ENCODE measurements around the gene TICAM1.

The TICAM1 gene

DNA sequence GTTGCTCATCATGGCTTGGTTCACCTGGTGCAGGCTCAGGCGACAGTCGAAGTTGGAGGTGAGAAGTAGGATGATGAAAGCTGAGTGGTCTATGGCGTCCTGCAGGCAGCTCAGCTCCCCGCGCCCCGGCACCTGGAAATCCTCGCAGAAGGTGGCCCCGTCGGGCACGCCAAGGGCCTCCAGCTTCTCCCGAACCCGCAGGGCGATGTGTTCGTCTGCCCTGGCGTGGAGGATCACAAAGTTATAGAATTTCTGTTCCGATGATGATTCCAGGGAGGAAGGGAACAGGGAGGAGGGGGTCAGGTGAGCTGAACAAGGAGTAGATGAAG, 14.6 kb downstream of the TICAM1 start:
- CTCF ChIA-PET, result interaction anchor here (1.0 to 3.2 kb wide), 6 partner anchors 12 to 40 kb away, joined by 4 to 15 read pairs (median 6); partner anchors contain the start of gene FEM1A
- POLR2A ChIA-PET, result no interaction called here
- no peak for DNase-seq (ENCODE audit: extremely low spot score)
- TF ChIP-seq CTCF (IDR thresholded peaks at IDR 0.05; ENCODE audit: control extremely low read depth, extremely low read depth, low read depth, missing control alignments), result no peak

DNA sequence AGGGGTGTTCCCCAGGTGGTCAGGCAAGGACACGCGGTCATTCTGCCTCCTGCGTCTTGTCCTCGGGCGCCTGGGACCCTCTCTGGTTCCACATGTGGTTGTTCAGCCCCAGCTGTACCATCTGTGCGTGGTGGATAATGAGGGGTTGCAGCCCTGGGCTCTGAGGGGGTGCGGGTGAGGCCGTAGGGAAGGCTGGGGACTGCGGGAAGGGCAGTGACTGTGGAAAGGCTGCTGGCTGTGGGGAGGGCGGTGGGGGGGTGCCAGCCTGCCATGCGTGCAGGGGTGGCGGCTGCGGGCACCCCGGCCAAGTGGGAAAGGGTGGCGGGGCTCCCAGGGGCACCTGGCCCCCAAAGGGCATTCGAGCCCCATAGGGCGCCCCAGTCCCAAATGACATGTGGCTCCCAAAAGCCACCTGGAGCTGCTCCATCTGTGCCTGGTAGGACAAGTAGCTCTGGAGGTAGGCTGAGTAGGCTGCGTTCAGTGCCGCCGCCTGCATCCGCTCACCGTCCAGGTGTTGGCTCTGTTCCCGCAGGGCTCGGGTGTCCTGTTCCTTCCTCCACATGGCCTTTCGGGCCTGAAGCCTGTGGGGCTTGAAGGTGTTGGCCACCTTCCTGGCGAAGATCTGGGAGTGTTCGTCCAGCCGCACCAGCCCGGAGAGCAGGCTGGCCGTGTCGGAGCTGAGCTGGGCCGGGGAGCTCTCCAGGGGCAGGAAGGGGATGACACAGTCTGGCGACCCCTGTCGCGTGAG, 15.1 kb downstream of the TICAM1 start:
- POLR2A ChIA-PET, result no interaction called here
- no peak for DNase-seq (ENCODE audit: extremely low spot score)
- no peak for TF ChIP-seq CTCF (IDR thresholded peaks at IDR 0.05; ENCODE audit: control extremely low read depth, extremely low read depth, low read depth, missing control alignments)
- CTCF ChIA-PET, result interaction anchor here (1.0 to 3.2 kb wide), 4 partner anchors 12 to 36 kb away, joined by 4 to 15 read pairs (median 6); partner anchors contain the start of gene FEM1A

DNA sequence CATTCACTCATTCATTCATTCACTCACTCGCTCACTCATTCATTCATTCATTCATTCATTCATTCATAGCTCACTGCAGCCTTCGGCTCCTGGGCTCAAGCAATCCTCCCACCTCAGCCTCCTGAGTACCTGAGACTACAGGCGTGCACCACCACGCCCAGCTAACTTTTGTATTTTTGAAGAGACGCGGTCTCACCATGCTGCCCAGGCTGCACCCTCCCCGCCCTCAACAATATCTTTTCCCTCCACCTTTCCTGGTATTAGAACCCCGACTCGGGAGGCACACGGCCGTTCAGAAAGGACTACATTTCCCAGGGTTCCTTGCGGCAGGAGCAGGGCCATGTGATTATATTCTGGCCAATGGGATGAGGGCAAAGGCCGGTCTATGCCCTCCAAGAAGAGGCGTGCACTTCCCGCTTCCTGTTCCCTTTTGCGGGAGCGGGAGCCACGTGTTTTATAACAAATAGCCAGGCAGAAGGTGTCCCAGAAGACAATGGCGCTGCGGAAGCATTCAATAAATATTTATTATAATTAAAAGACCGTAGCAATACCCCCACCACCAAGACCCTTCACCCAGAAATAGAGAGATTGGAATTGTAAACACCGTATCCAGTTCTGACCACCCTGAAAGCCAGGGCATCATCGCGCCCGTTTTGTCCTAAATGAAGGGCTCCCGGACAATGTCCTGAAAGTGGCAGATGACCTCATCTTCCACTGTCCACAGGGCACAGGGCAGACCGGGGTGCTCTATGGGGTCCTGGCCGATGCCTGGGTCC, 15.9 kb downstream of the TICAM1 start:
- ChIA-PET CTCF (interaction anchor here (1.9 to 11.6 kb wide), 2 partner anchors 99 to 215 kb away, joined by 5 to 172 read pairs; no protein-coding TSS in a partner anchor), POLR2A (no interaction called here)
- peak; percentile 88 for DNase-seq (ENCODE audit: extremely low spot score)
- no peak for TF ChIP-seq CTCF (IDR thresholded peaks at IDR 0.05; ENCODE audit: control extremely low read depth, extremely low read depth, low read depth, missing control alignments)

GRCh38 chr19:4814625-4815425, 16.7 kb downstream of the TICAM1 start:
- TF ChIP-seq CTCF (IDR thresholded peaks at IDR 0.05; ENCODE audit: control extremely low read depth, extremely low read depth, low read depth, missing control alignments), result no peak
- DNase-seq (ENCODE audit: extremely low spot score), result no peak
- ChIA-PET POLR2A (no interaction called here), CTCF (interaction anchor here (0.9 to 11.6 kb wide), 6 partner anchors 12 to 216 kb away, joined by 3 to 172 read pairs (median 6); partner anchors contain the start of gene FEM1A)

- peak; percentile 84 for DNase-seq (ENCODE audit: extremely low spot score)
- TF ChIP-seq CTCF (IDR thresholded peaks at IDR 0.05; ENCODE audit: control extremely low read depth, extremely low read depth, low read depth, missing control alignments), result peak; percentile 97
- ChIA-PET POLR2A (no interaction called here), CTCF (interaction anchor here (0.8 to 11.6 kb wide), 18 partner anchors 12 to 222 kb away, joined by 3 to 242 read pairs (median 10); partner anchors contain the start of genes FEM1A and PLIN3)
Measured at GRCh38 chr19:4811328-4812131, 20.0 kb downstream of the TICAM1 start.
